Midbrain (tissue), 1 donor: ENCODE data around the gene LRFN5.
"Not testable (repeated sequence)": the region's sequence is repeated elsewhere in the genome, so short reads cannot be mapped to it uniquely, and the experiment has no call there.

Source experiments
- DNase-seq: peaks from one replicate; lab custom pipeline; 2025; lab: John Stamatoyannopoulos, UW

LRFN5 gene

GRCh38 chr14:41899416-41899815 lies 292.7 kb downstream of the LRFN5 start:
- DNase-seq = no peak

GRCh38 chr14:41900644-41901043 lies 294.0 kb downstream of the LRFN5 start:
- DNase-seq = no peak

GRCh38 chr14:41901089-41901488 lies 294.4 kb downstream of the LRFN5 start:
- DNase-seq = no peak

GRCh38 chr14:41905394-41905964 lies 298.8 kb downstream of the LRFN5 start:
- no peak for DNase-seq

GRCh38 chr14:41911155-41911554 lies 304.5 kb downstream of the LRFN5 start:
- not testable (repeated sequence) for DNase-seq

- DNase-seq = no peak
Observed at GRCh38 chr14:41913398-41913797, 306.7 kb downstream of the LRFN5 start.

GRCh38 chr14:41915732-41916131 lies 309.1 kb downstream of the LRFN5 start:
- DNase-seq = no peak

GRCh38 chr14:41916313-41916712 lies 309.6 kb downstream of the LRFN5 start:
- no peak for DNase-seq

- DNase-seq = no peak
Observed at GRCh38 chr14:41925409-41925808, 318.7 kb downstream of the LRFN5 start.

- DNase-seq = no peak
Observed at GRCh38 chr14:41950428-41951151, 343.9 kb downstream of the LRFN5 start.
